HG02678 (cell line): Measurements from ENCODE around the gene WWTR1.
A peak's percentile ranks its signal among the peaks of the same experiment; 100 is the strongest.

ENCODE experiments used
- ATAC-seq: cut with Tn5 transposase; IDR thresholded peaks from one replicate; pipeline ENCODE4 v1.9.1; 2021; ENCODE audit warnings: mild to moderate bottlenecking, moderate library complexity; ENCODE audit not compliant: unreplicated experiment

The WWTR1 gene

GRCh38 chr3:149625795-149626194 lies 32.0 kb downstream of the WWTR1 start:
- ATAC-seq: no peak

GRCh38 chr3:149623824-149624223 lies 34.0 kb downstream of the WWTR1 start:
- no peak for ATAC-seq

- ATAC-seq: peak; percentile 64
These were observed 36.4 kb downstream of the WWTR1 start for GRCh38 chr3:149621218-149622005.

- ATAC-seq: no peak
These were observed 37.4 kb downstream of the WWTR1 start for GRCh38 chr3:149620291-149621020.

GRCh38 chr3:149619136-149619535 lies 38.7 kb downstream of the WWTR1 start:
- no peak for ATAC-seq

GRCh38 chr3:149618151-149619123 lies 39.4 kb downstream of the WWTR1 start:
- ATAC-seq: no peak

GRCh38 chr3:149615731-149616221 lies 42.0 kb downstream of the WWTR1 start:
- no peak for ATAC-seq

GRCh38 chr3:149613988-149614387 lies 43.8 kb downstream of the WWTR1 start:
- no peak for ATAC-seq

- ATAC-seq: no peak
These were observed 45.4 kb downstream of the WWTR1 start for GRCh38 chr3:149612456-149612855.

GRCh38 chr3:149611149-149611548 lies 46.7 kb downstream of the WWTR1 start:
- ATAC-seq: no peak

- ATAC-seq: no peak
These were observed 47.3 kb downstream of the WWTR1 start for GRCh38 chr3:149610351-149611105.

GRCh38 chr3:149609595-149609994 lies 48.2 kb downstream of the WWTR1 start:
- peak; percentile 95 for ATAC-seq

GRCh38 chr3:149608987-149609386 lies 48.8 kb downstream of the WWTR1 start:
- no peak for ATAC-seq

GRCh38 chr3:149605902-149606301 lies 51.9 kb downstream of the WWTR1 start:
- no peak for ATAC-seq

GRCh38 chr3:149604125-149604875 lies 53.5 kb downstream of the WWTR1 start:
- no peak for ATAC-seq

GRCh38 chr3:149603126-149604074 lies 54.4 kb downstream of the WWTR1 start:
- no peak for ATAC-seq

GRCh38 chr3:149600634-149601033 lies 57.2 kb downstream of the WWTR1 start:
- ATAC-seq: no peak

- ATAC-seq: no peak
These were observed 58.6 kb downstream of the WWTR1 start for GRCh38 chr3:149599236-149599635.
